B cell (primary cell): Measurements from ENCODE around the gene PAIP1.

Experiments used
- EZH2 ChIP-seq: IDR thresholded peaks from 2 replicates; pipeline ENCODE4 v1.6.1; 2012; ENCODE audit warnings: borderline replicate concordance, low read depth, mild to moderate bottlenecking, moderate library complexity, low read length; ENCODE audit not compliant: insufficient read depth, poor library complexity, severe bottlenecking
- TF ChIP-seq, protein P1 (sequence below): fragments of 200-600 bp; IDR thresholded peaks from one replicate; pipeline ENCODE4 v1.8.0; 2022; ENCODE audit warnings: antibody characterized with exemption, mild to moderate bottlenecking

DNA sequence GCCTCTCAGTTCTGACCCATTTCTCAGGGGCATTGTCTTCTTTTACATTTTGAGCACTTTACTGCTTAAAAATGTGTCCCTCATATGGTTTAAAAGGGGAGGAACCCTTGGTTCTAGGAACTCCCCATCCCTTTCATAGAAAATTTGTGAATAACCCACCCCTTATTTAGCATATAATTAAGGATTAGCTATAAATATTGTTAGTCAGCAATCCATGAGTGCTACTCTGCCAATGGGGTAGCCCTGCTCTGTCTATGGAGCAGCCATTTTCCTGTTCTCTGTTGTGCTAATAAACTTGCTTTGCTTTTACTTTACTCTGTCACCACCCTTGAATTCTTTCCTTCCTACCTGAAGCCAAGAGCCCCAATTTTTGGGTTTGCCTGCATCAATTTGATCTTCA, 33.8 kb upstream of the PAIP1 start:
- TF ChIP-seq EZH2 = no peak
- TF ChIP-seq, protein P1, sequence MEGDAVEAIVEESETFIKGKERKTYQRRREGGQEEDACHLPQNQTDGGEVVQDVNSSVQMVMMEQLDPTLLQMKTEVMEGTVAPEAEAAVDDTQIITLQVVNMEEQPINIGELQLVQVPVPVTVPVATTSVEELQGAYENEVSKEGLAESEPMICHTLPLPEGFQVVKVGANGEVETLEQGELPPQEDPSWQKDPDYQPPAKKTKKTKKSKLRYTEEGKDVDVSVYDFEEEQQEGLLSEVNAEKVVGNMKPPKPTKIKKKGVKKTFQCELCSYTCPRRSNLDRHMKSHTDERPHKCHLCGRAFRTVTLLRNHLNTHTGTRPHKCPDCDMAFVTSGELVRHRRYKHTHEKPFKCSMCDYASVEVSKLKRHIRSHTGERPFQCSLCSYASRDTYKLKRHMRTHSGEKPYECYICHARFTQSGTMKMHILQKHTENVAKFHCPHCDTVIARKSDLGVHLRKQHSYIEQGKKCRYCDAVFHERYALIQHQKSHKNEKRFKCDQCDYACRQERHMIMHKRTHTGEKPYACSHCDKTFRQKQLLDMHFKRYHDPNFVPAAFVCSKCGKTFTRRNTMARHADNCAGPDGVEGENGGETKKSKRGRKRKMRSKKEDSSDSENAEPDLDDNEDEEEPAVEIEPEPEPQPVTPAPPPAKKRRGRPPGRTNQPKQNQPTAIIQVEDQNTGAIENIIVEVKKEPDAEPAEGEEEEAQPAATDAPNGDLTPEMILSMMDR = no peak
